ENCODE results near the gene HSD11B1.

GRCh38 chr1:209723265-209723664, 18.6 kb downstream of the HSD11B1 start:
- no peak for TF ChIP-seq CTCF (IDR thresholded peaks at IDR 0.05; ENCODE audit: insufficient read depth, low read length, poor library complexity, severe bottlenecking)
- no peak for TF ChIP-seq EZH2phosphoT487 (conservative IDR thresholded peaks at IDR 0.05; ENCODE audit: low read length)

Data from SU-DHL-6 (cell line).